HepG2 (cell line): ENCODE data around the gene DLG4. TPM values are rescaled to one million over a fixed set of nuclear protein-coding genes. Genes with fewer than 3 reads are reported as not detected.

Source experiments
- ADNP ChIP-seq: sonication (generic); formaldehyde crosslinking; IDR thresholded peaks from 2 replicates; pipeline ENCODE4 v1.4.0; 2020; ENCODE audit warnings: missing genetic modification reagents
- BHLHE40 ChIP-seq: IDR thresholded peaks from 2 replicates; pipeline ENCODE4 v1.6.1; 2011; ENCODE audit warnings: low read length, improper control_type of control experiment
- GPN1 ChIP-seq: sonication (generic); formaldehyde crosslinking; IDR thresholded peaks from 2 replicates; pipeline ENCODE4 v1.5.1; 2020; ENCODE audit warnings: missing genetic modification reagents, borderline replicate concordance
- HOXA9 ChIP-seq: sonication (generic); formaldehyde crosslinking; IDR thresholded peaks from 2 replicates; pipeline ENCODE4 v1.8.1; 2022; ENCODE audit warnings: missing genetic modification reagents, mild to moderate bottlenecking, moderate library complexity, borderline replicate concordance
- KDM6A ChIP-seq: IDR thresholded peaks from 2 replicates; pipeline ENCODE4 v1.6.1; 2016; ENCODE audit warnings: low read depth
- SRY ChIP-seq: sonication (generic); formaldehyde crosslinking; IDR thresholded peaks from 2 replicates; pipeline ENCODE4 v1.8.0; 2022; ENCODE audit warnings: mild to moderate bottlenecking, missing genetic modification reagents
- ZC3H4 ChIP-seq: sonication (generic); formaldehyde crosslinking; IDR thresholded peaks from 2 replicates; pipeline ENCODE4 v1.4.0; 2020; ENCODE audit warnings: missing genetic modification reagents, borderline replicate concordance
- ZNF34 ChIP-seq: sonication (generic); formaldehyde crosslinking; IDR thresholded peaks from 2 replicates; pipeline ENCODE4 v1.4.0; 2020; ENCODE audit warnings: mild to moderate bottlenecking, missing genetic modification reagents, borderline replicate concordance
- ZNF616 ChIP-seq: sonication (generic); formaldehyde crosslinking; IDR thresholded peaks from 2 replicates; pipeline ENCODE4 v1.5.0; 2020; ENCODE audit warnings: low read depth, mild to moderate bottlenecking, missing genetic modification reagents
- ZNF781 ChIP-seq: sonication (generic); formaldehyde crosslinking; IDR thresholded peaks from 2 replicates; pipeline ENCODE4 v1.5.1; 2020; ENCODE audit warnings: borderline replicate concordance, mild to moderate bottlenecking, missing genetic modification reagents; ENCODE audit errors: not compliant biosample characterization
- ZNF839 ChIP-seq: sonication (generic); formaldehyde crosslinking; IDR thresholded peaks from 2 replicates; pipeline ENCODE4 v1.4.0; 2020; ENCODE audit warnings: missing genetic modification reagents, mild to moderate bottlenecking, borderline replicate concordance
- polyA plus RNA-seq, 8 experiments: library from polyadenylated mRNA; depleted of rRNA in 3 of 8; stranded (reverse) in 7 of 8; unstranded in 1 of 8; fragments of >200 nt; fragmentation: Illumina TruSeq in 4 of 8; extraction: Trizol in 4 of 8; gene quantifications; 2 replicates each; pipeline versions ENCODE4 v1.2.1 to v1.2.3, GENCODE V29; 2011 to 2016; ENCODE audit warnings: low read depth in 4 of 8, missing spikeins in 1 of 8, mixed read lengths in 1 of 8; ENCODE audit not compliant: insufficient read depth in 1 of 8
- total RNA-seq, 5 experiments: library from RNA; depleted of rRNA; stranded (reverse); fragments of >200 nt; fragmentation: Illumina TruSeq; extraction: Trizol; gene quantifications; 2 replicates each; pipeline ENCODE4 v1.2.3, GENCODE V29; 2016; ENCODE audit warnings: low read depth in 1 of 5
- TF ChIP-seq, protein P1 (sequence below): sonication (generic); formaldehyde crosslinking; IDR thresholded peaks from 2 replicates; pipeline ENCODE4 v1.8.1; 2022; ENCODE audit warnings: low read depth, mild to moderate bottlenecking, missing genetic modification reagents
- TF ChIP-seq, protein P2 (sequence below): sonication (generic); formaldehyde crosslinking; IDR thresholded peaks from 2 replicates; pipeline ENCODE4 v1.5.0; 2020; ENCODE audit warnings: missing genetic modification reagents
- TF ChIP-seq, protein P3 (sequence below): sonication (generic); formaldehyde crosslinking; IDR thresholded peaks from 2 replicates; pipeline ENCODE4 v1.8.0; 2022; ENCODE audit warnings: mild to moderate bottlenecking, missing genetic modification reagents, moderate library complexity
- TF ChIP-seq, protein P4 (sequence below): sonication (generic); formaldehyde crosslinking; IDR thresholded peaks from 2 replicates; pipeline ENCODE4 v1.4.0; 2020; ENCODE audit warnings: missing genetic modification reagents, borderline replicate concordance
- TF ChIP-seq, protein P5 (sequence below): sonication (generic); formaldehyde crosslinking; IDR thresholded peaks from 2 replicates; pipeline ENCODE4 v1.4.0; 2020; ENCODE audit warnings: missing genetic modification reagents, mild to moderate bottlenecking, borderline replicate concordance
- TF ChIP-seq, protein P6 (sequence below): sonication (generic); formaldehyde crosslinking; IDR thresholded peaks from 2 replicates; pipeline ENCODE4 v1.4.0; 2020; ENCODE audit warnings: missing genetic modification reagents

DLG4 gene
- total and polyA plus RNA-seq, 2 of the 13 experiments (the other 11 are each of a cell fraction or from before 2014, with no cell fraction given): 0.71 to 4.3 TPM

DNA sequence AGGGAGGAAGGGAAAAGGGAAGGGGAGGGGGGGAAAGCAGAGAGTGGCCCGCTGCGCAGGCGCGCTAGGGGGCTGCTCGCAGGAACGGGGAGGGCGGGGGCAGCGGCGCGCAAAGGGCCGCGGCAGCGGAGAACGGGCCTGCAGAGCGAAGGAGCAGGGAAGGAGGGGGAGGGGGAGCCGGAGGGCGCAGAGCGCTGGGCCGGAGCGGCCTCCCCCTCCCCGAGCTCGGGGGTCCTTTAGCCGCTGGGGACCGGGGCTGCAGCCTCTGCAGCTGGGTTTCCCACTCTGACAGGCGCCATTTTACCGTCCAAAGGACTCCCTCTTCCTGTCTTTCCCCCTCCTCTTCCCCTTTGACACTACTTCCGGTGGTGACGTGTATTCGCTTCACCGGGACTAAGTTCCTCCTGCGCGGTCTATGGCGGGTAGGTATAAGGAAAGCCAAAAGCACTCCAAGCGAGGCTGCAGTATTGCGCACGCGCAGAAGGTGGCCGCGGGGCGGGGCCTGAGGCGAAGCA lies 32.1 kb upstream of the DLG4 start, which contains the start of gene CTDNEP1 (continued):
- TF ChIP-seq, protein P1, sequence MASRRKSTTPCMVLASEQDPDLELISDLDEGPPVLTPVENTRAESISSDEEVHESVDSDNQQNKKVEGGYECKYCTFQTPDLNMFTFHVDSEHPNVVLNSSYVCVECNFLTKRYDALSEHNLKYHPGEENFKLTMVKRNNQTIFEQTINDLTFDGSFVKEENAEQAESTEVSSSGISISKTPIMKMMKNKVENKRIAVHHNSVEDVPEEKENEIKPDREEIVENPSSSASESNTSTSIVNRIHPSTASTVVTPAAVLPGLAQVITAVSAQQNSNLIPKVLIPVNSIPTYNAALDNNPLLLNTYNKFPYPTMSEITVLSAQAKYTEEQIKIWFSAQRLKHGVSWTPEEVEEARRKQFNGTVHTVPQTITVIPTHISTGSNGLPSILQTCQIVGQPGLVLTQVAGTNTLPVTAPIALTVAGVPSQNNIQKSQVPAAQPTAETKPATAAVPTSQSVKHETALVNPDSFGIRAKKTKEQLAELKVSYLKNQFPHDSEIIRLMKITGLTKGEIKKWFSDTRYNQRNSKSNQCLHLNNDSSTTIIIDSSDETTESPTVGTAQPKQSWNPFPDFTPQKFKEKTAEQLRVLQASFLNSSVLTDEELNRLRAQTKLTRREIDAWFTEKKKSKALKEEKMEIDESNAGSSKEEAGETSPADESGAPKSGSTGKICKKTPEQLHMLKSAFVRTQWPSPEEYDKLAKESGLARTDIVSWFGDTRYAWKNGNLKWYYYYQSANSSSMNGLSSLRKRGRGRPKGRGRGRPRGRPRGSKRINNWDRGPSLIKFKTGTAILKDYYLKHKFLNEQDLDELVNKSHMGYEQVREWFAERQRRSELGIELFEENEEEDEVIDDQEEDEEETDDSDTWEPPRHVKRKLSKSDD (CRISPR knock-in tag): no peak
- TF ChIP-seq ZNF781 (CRISPR knock-in tag) (peak; percentile 8), BHLHE40 (no peak), SRY (CRISPR knock-in tag) (no peak), ZC3H4 (CRISPR knock-in tag) (0 out of 2 replicates have a peak, but pooled peaks have one; percentile 3), ZNF34 (CRISPR knock-in tag) (peak; percentile 30), ZNF839 (CRISPR knock-in tag) (no peak), KDM6A (no peak), GPN1 (no peak), HOXA9 (CRISPR knock-in tag) (no peak), ADNP (CRISPR knock-in tag) (no peak), ZNF616 (CRISPR knock-in tag) (no peak)
- TF ChIP-seq, protein P2, sequence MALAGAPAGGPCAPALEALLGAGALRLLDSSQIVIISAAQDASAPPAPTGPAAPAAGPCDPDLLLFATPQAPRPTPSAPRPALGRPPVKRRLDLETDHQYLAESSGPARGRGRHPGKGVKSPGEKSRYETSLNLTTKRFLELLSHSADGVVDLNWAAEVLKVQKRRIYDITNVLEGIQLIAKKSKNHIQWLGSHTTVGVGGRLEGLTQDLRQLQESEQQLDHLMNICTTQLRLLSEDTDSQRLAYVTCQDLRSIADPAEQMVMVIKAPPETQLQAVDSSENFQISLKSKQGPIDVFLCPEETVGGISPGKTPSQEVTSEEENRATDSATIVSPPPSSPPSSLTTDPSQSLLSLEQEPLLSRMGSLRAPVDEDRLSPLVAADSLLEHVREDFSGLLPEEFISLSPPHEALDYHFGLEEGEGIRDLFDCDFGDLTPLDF (CRISPR knock-in tag): no peak
- TF ChIP-seq, protein P3, sequence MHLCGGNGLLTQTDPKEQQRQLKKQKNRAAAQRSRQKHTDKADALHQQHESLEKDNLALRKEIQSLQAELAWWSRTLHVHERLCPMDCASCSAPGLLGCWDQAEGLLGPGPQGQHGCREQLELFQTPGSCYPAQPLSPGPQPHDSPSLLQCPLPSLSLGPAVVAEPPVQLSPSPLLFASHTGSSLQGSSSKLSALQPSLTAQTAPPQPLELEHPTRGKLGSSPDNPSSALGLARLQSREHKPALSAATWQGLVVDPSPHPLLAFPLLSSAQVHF (CRISPR knock-in tag): no peak
- TF ChIP-seq, protein P4, sequence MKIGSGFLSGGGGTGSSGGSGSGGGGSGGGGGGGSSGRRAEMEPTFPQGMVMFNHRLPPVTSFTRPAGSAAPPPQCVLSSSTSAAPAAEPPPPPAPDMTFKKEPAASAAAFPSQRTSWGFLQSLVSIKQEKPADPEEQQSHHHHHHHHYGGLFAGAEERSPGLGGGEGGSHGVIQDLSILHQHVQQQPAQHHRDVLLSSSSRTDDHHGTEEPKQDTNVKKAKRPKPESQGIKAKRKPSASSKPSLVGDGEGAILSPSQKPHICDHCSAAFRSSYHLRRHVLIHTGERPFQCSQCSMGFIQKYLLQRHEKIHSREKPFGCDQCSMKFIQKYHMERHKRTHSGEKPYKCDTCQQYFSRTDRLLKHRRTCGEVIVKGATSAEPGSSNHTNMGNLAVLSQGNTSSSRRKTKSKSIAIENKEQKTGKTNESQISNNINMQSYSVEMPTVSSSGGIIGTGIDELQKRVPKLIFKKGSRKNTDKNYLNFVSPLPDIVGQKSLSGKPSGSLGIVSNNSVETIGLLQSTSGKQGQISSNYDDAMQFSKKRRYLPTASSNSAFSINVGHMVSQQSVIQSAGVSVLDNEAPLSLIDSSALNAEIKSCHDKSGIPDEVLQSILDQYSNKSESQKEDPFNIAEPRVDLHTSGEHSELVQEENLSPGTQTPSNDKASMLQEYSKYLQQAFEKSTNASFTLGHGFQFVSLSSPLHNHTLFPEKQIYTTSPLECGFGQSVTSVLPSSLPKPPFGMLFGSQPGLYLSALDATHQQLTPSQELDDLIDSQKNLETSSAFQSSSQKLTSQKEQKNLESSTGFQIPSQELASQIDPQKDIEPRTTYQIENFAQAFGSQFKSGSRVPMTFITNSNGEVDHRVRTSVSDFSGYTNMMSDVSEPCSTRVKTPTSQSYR (CRISPR knock-in tag): 0 out of 2 replicates have a peak, but pooled peaks have one; percentile 20
- TF ChIP-seq, protein P5, sequence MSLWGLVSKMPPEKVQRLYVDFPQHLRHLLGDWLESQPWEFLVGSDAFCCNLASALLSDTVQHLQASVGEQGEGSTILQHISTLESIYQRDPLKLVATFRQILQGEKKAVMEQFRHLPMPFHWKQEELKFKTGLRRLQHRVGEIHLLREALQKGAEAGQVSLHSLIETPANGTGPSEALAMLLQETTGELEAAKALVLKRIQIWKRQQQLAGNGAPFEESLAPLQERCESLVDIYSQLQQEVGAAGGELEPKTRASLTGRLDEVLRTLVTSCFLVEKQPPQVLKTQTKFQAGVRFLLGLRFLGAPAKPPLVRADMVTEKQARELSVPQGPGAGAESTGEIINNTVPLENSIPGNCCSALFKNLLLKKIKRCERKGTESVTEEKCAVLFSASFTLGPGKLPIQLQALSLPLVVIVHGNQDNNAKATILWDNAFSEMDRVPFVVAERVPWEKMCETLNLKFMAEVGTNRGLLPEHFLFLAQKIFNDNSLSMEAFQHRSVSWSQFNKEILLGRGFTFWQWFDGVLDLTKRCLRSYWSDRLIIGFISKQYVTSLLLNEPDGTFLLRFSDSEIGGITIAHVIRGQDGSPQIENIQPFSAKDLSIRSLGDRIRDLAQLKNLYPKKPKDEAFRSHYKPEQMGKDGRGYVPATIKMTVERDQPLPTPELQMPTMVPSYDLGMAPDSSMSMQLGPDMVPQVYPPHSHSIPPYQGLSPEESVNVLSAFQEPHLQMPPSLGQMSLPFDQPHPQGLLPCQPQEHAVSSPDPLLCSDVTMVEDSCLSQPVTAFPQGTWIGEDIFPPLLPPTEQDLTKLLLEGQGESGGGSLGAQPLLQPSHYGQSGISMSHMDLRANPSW (CRISPR knock-in tag): no peak
- TF ChIP-seq, protein P6, sequence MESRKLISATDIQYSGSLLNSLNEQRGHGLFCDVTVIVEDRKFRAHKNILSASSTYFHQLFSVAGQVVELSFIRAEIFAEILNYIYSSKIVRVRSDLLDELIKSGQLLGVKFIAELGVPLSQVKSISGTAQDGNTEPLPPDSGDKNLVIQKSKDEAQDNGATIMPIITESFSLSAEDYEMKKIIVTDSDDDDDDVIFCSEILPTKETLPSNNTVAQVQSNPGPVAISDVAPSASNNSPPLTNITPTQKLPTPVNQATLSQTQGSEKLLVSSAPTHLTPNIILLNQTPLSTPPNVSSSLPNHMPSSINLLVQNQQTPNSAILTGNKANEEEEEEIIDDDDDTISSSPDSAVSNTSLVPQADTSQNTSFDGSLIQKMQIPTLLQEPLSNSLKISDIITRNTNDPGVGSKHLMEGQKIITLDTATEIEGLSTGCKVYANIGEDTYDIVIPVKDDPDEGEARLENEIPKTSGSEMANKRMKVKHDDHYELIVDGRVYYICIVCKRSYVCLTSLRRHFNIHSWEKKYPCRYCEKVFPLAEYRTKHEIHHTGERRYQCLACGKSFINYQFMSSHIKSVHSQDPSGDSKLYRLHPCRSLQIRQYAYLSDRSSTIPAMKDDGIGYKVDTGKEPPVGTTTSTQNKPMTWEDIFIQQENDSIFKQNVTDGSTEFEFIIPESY (CRISPR knock-in tag): no peak
